Measurements from ENCODE around the gene CDK14. TPM values are rescaled to one million over a fixed set of nuclear protein-coding genes. Genes with fewer than 3 reads are reported as not detected.
A peak's percentile ranks its signal among the peaks of the same experiment; 100 is the strongest.

CDK14 gene
- total RNA-seq, 1 experiment from 2014 or later, result 39.1 TPM

GRCh38 chr7:91068136-91068795 lies 472.1 kb downstream of the CDK14 start:
- intact Hi-C loops (cut with micrococcal nuclease; ENCODE audit: unreplicated experiment), result no loop called here
- POLR2A ChIA-PET (ENCODE audit: unreplicated experiment), result interaction anchor here (0.5 to 0.7 kb wide), 2 partner anchors 490 to 495 kb away, joined by 4 to 10 read pairs; no protein-coding TSS in a partner anchor
- no peak overlapping the region for H2AFZ ChIP-seq
- peak overlapping the region; percentile 2; the same call in 1 of the 2 replicates for H3K4me2 ChIP-seq
- no peaks in the 10 kb centered on the region for H3K27me3 ChIP-seq (ENCODE audit: insufficient read depth, low read depth)
- no peak overlapping the region for H3K4me3 ChIP-seq
- BruUV-seq (replicated peaks), result no TSS peak
- no peaks in the 10 kb centered on the region for H3K79me2 ChIP-seq (ENCODE audit: low read depth)
- no peak overlapping the region for H3K27ac ChIP-seq
- no peaks in the 10 kb centered on the region for H3F3A ChIP-seq (ENCODE audit: insufficient read depth, low read depth)
- TF ChIP-seq CTCF (conservative IDR thresholded peaks at IDR 0.05), result no peak
- no peak for TF ChIP-seq EZH2 (IDR thresholded peaks at IDR 0.05; ENCODE audit: low read depth)
- H3K36me3 ChIP-seq (ENCODE audit: low read depth), result no peaks in the 10 kb centered on the region
- no peaks in the 10 kb centered on the region for H3K9me2 ChIP-seq (ENCODE audit: insufficient read depth)
- H3K9me3 ChIP-seq (ENCODE audit: insufficient read depth, low read depth), result no peaks in the 10 kb centered on the region
- peak in 1 of 2 experiments; percentile 14 for DNase-seq
- H4K20me1 ChIP-seq (ENCODE audit: insufficient read depth), result no peaks in the 10 kb centered on the region
- no peaks in the 10 kb centered on the region for H3K4me1 ChIP-seq (replicated peaks; ENCODE audit: insufficient read depth)
- CTCF ChIA-PET, result no interaction called here

GRCh38 chr7:91069146-91069545 lies 473.0 kb downstream of the CDK14 start:
- H3K79me2 ChIP-seq (ENCODE audit: low read depth), result no peaks in the 10 kb centered on the region
- H3K9me2 ChIP-seq (ENCODE audit: insufficient read depth), result no peaks in the 10 kb centered on the region
- no peak overlapping the region for H3K4me2 ChIP-seq
- no peaks in the 10 kb centered on the region for H3K27me3 ChIP-seq (ENCODE audit: insufficient read depth, low read depth)
- no peak overlapping the region for H3K27ac ChIP-seq
- CTCF ChIA-PET, result no interaction called here
- H3K36me3 ChIP-seq (ENCODE audit: low read depth), result no peaks in the 10 kb centered on the region
- H3K4me3 ChIP-seq, result no peak overlapping the region
- no peaks in the 10 kb centered on the region for H3K4me1 ChIP-seq (replicated peaks; ENCODE audit: insufficient read depth)
- BruUV-seq (replicated peaks), result no TSS peak
- H4K20me1 ChIP-seq (ENCODE audit: insufficient read depth), result no peaks in the 10 kb centered on the region
- intact Hi-C loops (cut with micrococcal nuclease; ENCODE audit: unreplicated experiment), result no loop called here
- no peak overlapping the region for H2AFZ ChIP-seq
- no peaks in the 10 kb centered on the region for H3F3A ChIP-seq (ENCODE audit: insufficient read depth, low read depth)
- TF ChIP-seq CTCF (conservative IDR thresholded peaks at IDR 0.05), result no peak
- TF ChIP-seq EZH2 (IDR thresholded peaks at IDR 0.05; ENCODE audit: low read depth), result no peak
- H3K9me3 ChIP-seq (ENCODE audit: insufficient read depth, low read depth), result no peaks in the 10 kb centered on the region
- no peak for DNase-seq
- POLR2A ChIA-PET (ENCODE audit: unreplicated experiment), result no interaction called here

GRCh38 chr7:91079487-91079886 lies 483.4 kb downstream of the CDK14 start:
- no peaks in the 10 kb centered on the region; the same call in 1 of the 2 replicates for H3K9me3 ChIP-seq (ENCODE audit: insufficient read depth, low read depth)
- CTCF ChIA-PET, result no interaction called here
- no peaks in the 10 kb centered on the region for H3K36me3 ChIP-seq (ENCODE audit: low read depth)
- H3K79me2 ChIP-seq (ENCODE audit: low read depth), result no peaks in the 10 kb centered on the region
- no peak overlapping the region for H3K4me3 ChIP-seq
- H2AFZ ChIP-seq, result no peak overlapping the region
- H4K20me1 ChIP-seq (ENCODE audit: insufficient read depth), result no peaks in the 10 kb centered on the region
- H3K4me1 ChIP-seq (replicated peaks; ENCODE audit: insufficient read depth), result no peaks in the 10 kb centered on the region
- H3F3A ChIP-seq (ENCODE audit: insufficient read depth, low read depth), result no peaks in the 10 kb centered on the region
- no peak overlapping the region for H3K4me2 ChIP-seq
- no peak overlapping the region for H3K27ac ChIP-seq
- POLR2A ChIA-PET (ENCODE audit: unreplicated experiment), result no interaction called here
- no peak for TF ChIP-seq CTCF (conservative IDR thresholded peaks at IDR 0.05)
- no peak for TF ChIP-seq EZH2 (IDR thresholded peaks at IDR 0.05; ENCODE audit: low read depth)
- H3K9me2 ChIP-seq (ENCODE audit: insufficient read depth), result no peaks in the 10 kb centered on the region
- no peaks in the 10 kb centered on the region for H3K27me3 ChIP-seq (ENCODE audit: insufficient read depth, low read depth)
- BruUV-seq (replicated peaks), result no TSS peak
- no peak for DNase-seq
- intact Hi-C loops (cut with micrococcal nuclease; ENCODE audit: unreplicated experiment), result no loop called here
